Stimulated activated CD8-positive, alpha-beta memory T cell treated with anti-CD3 and anti-CD28 coated beads, Interleukin-7, amount 100 ng/mL, for 4 hours (primary cell): ENCODE data around the gene CPNE2.
"Not testable (repeated sequence)": the region's sequence is repeated elsewhere in the genome, so short reads cannot be mapped to it uniquely, and the experiment has no call there.

Experiments
- DNase-seq, 2 donors: peaks; one replicate each; pipeline ENCODE4 v3.0.0-alpha.2; 2020; ENCODE audit warnings: low read depth in 2 of 2

CPNE2 gene

GRCh38 chr16:57091975-57092785, at the start of gene CPNE2:
Gene CPNE2, plus strand, starts transcription at chr16:57092583. Its CDS starts 18,160 bp downstream, at chr16:57110743.
- no peak for DNase-seq

- DNase-seq = no peak
Observed at GRCh38 chr16:57043248-57043647, 49.1 kb upstream of the CPNE2 start.

- DNase-seq = no peak
Observed at GRCh38 chr16:57044931-57045693, 47.3 kb upstream of the CPNE2 start.

DNA sequence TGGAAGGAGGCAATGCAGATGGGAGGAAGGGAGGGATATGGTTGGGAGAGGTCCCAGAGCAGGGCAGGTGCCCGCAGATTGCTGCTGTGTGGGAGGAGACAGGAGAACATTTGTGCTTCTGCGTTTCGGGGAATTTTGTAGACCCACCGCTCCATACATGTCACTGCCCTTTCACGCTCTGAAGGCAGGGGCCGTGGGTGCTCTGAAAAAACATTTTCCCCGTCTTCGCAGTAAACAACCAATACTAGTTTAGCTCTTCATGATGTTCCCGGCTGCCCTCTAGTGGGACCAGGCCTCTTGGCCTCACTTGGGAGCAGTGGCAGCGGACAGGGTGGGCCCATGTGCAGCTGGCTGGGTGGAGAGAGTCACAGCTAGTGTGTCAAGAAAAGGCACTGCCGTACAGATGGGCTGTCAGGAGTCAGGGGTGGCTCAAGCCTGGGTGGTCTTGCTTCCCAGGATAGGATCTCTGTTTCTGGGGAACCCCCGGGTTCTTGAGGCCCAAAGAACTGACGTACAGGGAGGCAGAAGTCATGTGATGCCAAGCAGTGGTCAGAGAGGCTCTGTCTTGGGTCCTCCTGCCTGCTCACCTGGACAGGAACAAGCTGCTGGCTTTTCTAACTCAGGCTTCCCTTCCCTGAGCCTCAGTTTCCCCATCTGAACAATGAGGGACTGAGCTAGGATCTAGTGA, 46.5 kb upstream of the CPNE2 start:
- peak in 1 of 2 donors; percentile 35 for DNase-seq

GRCh38 chr16:57048095-57048494, 44.3 kb upstream of the CPNE2 start:
- no peak for DNase-seq

DNA sequence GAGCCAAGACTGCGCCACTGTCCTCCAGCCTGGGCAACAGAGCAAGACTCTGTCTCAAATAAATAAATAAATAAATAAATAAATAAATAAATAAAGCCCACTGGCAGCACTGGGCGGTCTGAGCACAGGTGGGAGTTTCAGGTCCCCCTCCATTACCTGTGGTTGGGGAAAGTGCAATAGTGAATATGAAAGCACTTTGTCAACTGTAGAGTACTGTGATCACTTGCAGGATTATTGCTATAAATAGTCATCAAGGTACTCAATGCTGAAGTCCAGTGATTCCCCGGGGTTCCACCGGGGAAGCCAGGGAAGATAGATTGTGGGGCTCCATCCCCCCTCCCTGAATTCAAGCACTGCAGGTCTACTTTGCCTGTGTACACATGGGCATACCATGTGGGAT, 42.7 kb upstream of the CPNE2 start:
- no peak for DNase-seq

GRCh38 chr16:57051696-57052228, 40.6 kb upstream of the CPNE2 start:
- DNase-seq = no peak

- no peak for DNase-seq
Observed at GRCh38 chr16:57053206-57053605, 39.2 kb upstream of the CPNE2 start.

DNA sequence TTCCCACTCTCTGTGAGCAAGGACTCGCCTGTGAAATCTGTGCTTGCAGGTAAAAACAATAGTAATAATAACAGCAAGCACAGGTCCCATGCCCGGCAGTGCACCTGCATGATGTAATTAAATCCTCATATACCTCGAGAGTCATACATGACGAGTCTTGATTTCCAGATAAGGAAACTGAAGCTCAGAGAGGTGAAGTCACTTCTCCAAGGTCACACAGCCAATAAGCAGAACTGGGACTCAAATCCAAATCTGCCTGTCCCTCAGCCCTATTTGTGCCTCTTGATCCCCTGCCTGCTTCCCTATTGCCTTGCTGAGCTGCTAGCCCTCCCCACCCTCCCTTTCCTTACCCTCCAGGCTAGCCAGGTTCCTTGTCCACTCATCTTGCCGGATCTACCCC, 38.0 kb upstream of the CPNE2 start:
- no peak for DNase-seq

DNA sequence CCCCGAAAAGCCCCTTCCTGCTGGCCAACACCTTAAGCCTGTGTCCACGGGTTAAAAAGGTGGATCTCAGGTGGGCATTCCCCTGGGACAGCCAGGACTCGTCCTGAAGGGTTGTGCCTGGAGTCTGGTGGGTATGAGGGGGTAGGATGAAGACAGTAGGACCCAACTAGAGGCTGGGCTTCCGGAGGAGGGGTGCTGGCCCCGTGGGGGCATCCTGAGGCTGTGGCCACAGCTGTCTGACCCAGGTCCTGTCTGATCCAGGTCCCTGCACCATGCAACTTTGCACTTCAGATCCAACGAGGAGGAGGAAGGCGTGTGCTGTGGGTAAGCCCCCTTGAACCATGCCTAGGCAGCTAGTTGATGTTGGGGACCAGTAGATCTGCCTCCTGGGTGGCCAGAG, 37.6 kb upstream of the CPNE2 start:
- no peak for DNase-seq

GRCh38 chr16:57055671-57056070, 36.7 kb upstream of the CPNE2 start:
- DNase-seq = no peak

DNA sequence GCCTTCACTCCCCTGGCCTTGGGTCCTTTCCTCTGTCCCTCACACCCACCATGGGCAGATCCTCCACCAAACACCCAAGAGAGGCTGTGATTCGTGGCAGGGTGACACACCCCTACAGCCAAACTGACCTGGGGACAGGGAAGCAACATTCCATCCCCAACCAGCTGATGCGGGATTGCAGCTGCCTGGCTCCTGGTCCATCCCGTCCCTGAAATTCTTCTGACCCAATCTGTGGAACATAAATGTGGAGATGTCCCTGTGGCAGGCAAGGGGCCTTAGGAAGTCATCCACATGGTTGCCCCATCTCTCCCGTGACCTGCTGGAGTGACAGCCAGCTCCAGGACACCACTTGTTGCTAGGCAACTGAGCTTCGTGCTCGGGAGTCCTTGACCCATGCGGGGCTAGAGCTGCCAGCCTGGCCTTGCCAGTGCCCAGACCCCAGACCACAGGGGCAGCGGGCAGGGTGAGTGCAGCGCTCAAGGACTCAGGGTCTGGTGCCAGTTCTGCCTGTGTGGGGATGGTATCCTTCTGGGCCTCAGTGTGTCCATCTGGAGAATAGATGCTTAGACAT, 34.0 kb upstream of the CPNE2 start:
- DNase-seq = no peak

DNA sequence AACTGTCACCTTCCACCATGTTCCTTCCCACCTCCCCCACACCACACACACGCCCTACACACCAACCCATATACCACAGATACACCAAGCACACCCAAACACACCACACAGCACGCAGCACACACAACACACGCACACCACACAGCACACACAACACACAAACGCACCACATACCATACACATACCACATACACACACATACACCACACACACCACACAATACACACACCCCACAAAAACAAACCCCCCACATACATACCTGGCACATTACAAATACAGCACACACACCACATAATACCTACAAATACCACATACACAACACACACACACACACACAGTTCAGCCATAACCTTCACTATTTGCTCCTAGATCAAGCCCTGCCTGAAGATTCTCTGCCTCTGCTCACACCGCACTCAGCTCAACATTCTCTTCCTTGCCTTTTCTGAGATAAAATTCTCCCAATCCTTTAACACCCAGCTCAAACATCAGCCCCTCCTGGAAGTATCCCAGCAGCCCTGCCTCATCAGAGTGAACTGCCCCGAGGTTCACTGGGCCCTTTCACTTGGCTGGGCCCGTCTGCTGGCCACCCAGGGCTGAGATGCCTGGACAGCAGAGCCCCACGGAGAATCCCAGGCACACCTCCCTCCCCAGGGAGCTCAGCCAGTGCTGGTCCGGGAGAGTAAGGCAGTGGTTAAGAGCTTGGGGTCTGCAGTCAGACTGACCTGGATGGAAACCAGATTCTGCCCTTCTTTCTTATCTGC, 31.9 kb upstream of the CPNE2 start:
- DNase-seq = no peak

DNA sequence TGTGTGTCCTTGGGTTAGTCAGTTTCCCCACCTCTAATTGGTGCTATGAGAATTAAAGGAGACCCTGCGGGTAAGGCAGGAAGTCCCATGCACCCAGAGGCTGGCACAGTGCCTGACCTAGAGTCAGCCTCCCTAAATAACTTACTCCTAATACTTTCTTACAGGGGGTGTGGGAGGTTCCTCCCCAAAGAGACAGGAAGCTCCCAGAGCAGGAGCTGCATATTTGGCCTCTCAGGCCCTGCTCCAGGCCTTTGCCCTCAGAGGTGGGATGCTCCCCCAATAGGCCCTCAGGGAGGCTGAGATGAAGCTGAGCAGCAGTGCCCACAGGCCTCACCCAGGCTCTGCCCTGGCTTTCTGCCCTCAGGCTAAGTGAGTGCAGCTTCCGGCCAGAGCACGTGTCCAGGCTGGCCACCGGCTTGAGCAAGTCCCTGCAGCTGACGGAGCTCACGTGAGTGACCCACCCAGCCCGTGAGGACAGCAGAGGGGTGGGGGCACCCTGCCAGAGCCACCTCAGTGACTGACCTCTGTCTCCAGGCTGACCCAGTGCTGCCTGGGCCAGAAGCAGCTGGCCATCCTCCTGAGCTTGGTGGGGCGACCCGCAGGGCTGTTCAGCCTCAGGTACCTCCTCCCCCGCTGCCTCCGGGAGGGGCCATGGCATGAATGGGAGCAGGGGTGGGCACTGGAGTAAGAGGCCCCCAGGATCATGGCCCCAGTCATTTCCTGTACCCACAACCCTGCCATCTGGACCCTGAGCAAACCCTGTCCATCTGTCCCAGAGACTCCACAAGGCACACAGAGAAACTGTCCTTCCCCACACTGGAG, 31.1 kb upstream of the CPNE2 start:
- DNase-seq = no peak

DNA sequence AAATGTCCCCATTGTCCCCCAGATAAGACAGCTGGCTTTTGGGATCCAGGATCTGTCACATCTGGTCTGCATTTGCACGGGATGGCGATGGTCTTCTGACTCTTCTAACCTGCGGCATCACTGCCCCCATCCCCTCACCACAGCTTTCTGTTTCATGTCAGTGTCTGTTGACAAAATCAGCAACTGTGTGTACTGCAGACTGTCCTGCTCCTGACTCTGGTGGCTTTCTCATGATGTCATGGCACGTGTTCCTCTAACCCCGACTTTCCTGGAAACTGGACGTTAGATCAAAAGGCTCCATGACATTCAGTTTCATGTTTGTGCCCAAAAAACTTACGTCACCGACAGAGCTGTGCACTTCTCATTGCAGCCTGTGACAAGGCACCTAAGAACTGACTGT, 30.1 kb upstream of the CPNE2 start:
- DNase-seq = no peak

GRCh38 chr16:57063189-57063588, 29.2 kb upstream of the CPNE2 start:
- DNase-seq = not testable (repeated sequence)

DNA sequence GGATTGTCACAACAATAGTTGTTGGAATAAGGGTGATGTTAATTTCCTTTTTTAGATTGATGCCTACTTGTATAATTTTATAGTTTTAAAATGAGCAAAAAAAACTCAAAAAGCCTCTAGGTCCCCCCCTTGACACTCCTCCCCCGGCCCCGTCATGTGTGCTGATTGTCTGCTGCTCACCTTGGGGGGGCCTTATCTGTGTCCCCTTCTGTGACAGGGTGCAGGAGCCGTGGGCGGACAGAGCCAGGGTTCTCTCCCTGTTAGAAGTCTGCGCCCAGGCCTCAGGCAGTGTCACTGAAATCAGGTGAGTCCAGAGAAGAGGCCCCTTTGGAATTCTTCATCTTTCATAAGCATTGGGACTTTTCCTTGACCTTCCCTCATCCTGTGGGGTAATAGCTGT, 27.4 kb upstream of the CPNE2 start:
- no peak for DNase-seq

- DNase-seq = no peak
Observed at GRCh38 chr16:57066625-57067024, 25.8 kb upstream of the CPNE2 start.

- no peak for DNase-seq
Observed at GRCh38 chr16:57067347-57067746, 25.0 kb upstream of the CPNE2 start.

GRCh38 chr16:57069053-57069452, 23.3 kb upstream of the CPNE2 start:
- DNase-seq = no peak
